Stimulated activated CD4-positive, alpha-beta T cell treated with anti-CD3 and anti-CD28 coated beads, Interleukin-1b, Interleukin-23, amount 100 ng/mL, for 1 hour (primary cell): ENCODE data around the gene RSPO4.

Experiments used
- DNase-seq, 2 donors: peaks; one replicate each; pipeline ENCODE4 v3.0.0-alpha.2; 2020; ENCODE audit warnings: low read depth in 2 of 2

The RSPO4 gene

GRCh38 chr20:910132-910869 is 91.8 kb downstream of the RSPO4 start:
- DNase-seq: no peak

GRCh38 chr20:909641-910040 is 92.5 kb downstream of the RSPO4 start:
- no peak for DNase-seq
